HepG2 (cell line): ENCODE results near the gene OPRL1. TPM values are rescaled to one million over a fixed set of nuclear protein-coding genes. Genes with fewer than 3 reads are reported as not detected.

ENCODE experiments used
- ATF1 ChIP-seq: IDR thresholded peaks from 2 replicates; pipeline ENCODE4 v1.6.1; 2016; ENCODE audit warnings: mild to moderate bottlenecking, control low read depth
- CC2D1A ChIP-seq: sonication (generic); formaldehyde crosslinking; IDR thresholded peaks from 2 replicates; pipeline ENCODE4 v1.8.1; 2023; ENCODE audit warnings: mild to moderate bottlenecking, missing genetic modification reagents
- ELF3 ChIP-seq: IDR thresholded peaks from 2 replicates; pipeline ENCODE4 v1.6.1; 2016; ENCODE audit warnings: missing genetic modification reagents, missing compliant biosample characterization
- FOSL2 ChIP-seq: sonication (generic); formaldehyde crosslinking; IDR thresholded peaks from 2 replicates; pipeline ENCODE4 v1.4.0; 2020; ENCODE audit warnings: missing genetic modification reagents
- FOXM1 ChIP-seq: sonication (generic); formaldehyde crosslinking; IDR thresholded peaks from 2 replicates; pipeline ENCODE4 v1.5.0; 2020; ENCODE audit warnings: missing genetic modification reagents
- HHEX ChIP-seq: IDR thresholded peaks from 2 replicates; pipeline ENCODE4 v1.6.1; 2016; ENCODE audit warnings: control low read depth
- HMGA1 ChIP-seq: sonication (generic); formaldehyde crosslinking; conservative IDR thresholded peaks from 2 replicates; pipeline ENCODE4 v1.4.0; 2020; ENCODE audit warnings: missing genetic modification reagents
- JUN ChIP-seq: sonication (generic); formaldehyde crosslinking; IDR thresholded peaks from 2 replicates; pipeline ENCODE4 v1.4.0; 2020; ENCODE audit warnings: mild to moderate bottlenecking, missing genetic modification reagents
- MEIS1 ChIP-seq: sonication (generic); formaldehyde crosslinking; IDR thresholded peaks from 2 replicates; pipeline ENCODE4 v1.9.0; 2021; ENCODE audit warnings: mild to moderate bottlenecking, missing genetic modification reagents, moderate library complexity, borderline replicate concordance
- RAD21 ChIP-seq: fragments of 450-650 bp; formaldehyde crosslinking; IDR thresholded peaks from 2 replicates; pipeline ENCODE4 v1.5.0; 2020; ENCODE audit warnings: mild to moderate bottlenecking
- RARG ChIP-seq: sonication (generic); formaldehyde crosslinking; IDR thresholded peaks from 2 replicates; pipeline ENCODE4 v1.4.0; 2020; ENCODE audit warnings: low read depth, mild to moderate bottlenecking, missing genetic modification reagents
- RBM39 ChIP-seq: fragments of 200-400 bp; formaldehyde crosslinking; IDR thresholded peaks from one replicate; pipeline ENCODE4 v1.6.1; 2018; ENCODE audit warnings: antibody characterized with exemption, mild to moderate bottlenecking, low read depth, low read length; ENCODE audit not compliant: poor library complexity, severe bottlenecking
- SAP130 ChIP-seq: IDR thresholded peaks from 2 replicates; pipeline ENCODE4 v1.6.1; 2016; ENCODE audit warnings: low read depth
- SRY ChIP-seq: sonication (generic); formaldehyde crosslinking; IDR thresholded peaks from 2 replicates; pipeline ENCODE4 v1.8.0; 2022; ENCODE audit warnings: mild to moderate bottlenecking, missing genetic modification reagents
- TBL1XR1 ChIP-seq: fragments of 150-350 bp; IDR thresholded peaks from 2 replicates; pipeline ENCODE4 v1.6.1; 2014; ENCODE audit warnings: borderline replicate concordance, low read length; ENCODE audit not compliant: partially characterized antibody
- ZMYM4 ChIP-seq: sonication (generic); formaldehyde crosslinking; IDR thresholded peaks from 2 replicates; pipeline ENCODE4 v1.8.1; 2023; ENCODE audit warnings: mild to moderate bottlenecking, missing genetic modification reagents
- ZNF101 ChIP-seq: sonication (generic); formaldehyde crosslinking; IDR thresholded peaks from 2 replicates; pipeline ENCODE4 v1.4.0; 2020; ENCODE audit warnings: mild to moderate bottlenecking, low read depth, missing genetic modification reagents, borderline replicate concordance
- ZNF12 ChIP-seq: sonication (generic); formaldehyde crosslinking; IDR thresholded peaks from 2 replicates; pipeline ENCODE4 v1.5.0; 2020; ENCODE audit warnings: missing genetic modification reagents
- ZNF207 ChIP-seq: fragments of 450-650 bp; IDR thresholded peaks from 2 replicates; pipeline ENCODE4 v1.6.1; 2016; ENCODE audit warnings: antibody characterized with exemption, borderline replicate concordance
- ZNF24 ChIP-seq: fragments of 450-650 bp; IDR thresholded peaks from 2 replicates; pipeline ENCODE4 v1.6.1; 2017; ENCODE audit warnings: antibody characterized with exemption, mild to moderate bottlenecking
- ZNF441 ChIP-seq: sonication (generic); formaldehyde crosslinking; IDR thresholded peaks from 2 replicates; pipeline ENCODE4 v1.7.0; 2021; ENCODE audit warnings: missing genetic modification reagents, borderline replicate concordance
- ZNF468 ChIP-seq: sonication (generic); formaldehyde crosslinking; IDR thresholded peaks from 2 replicates; pipeline ENCODE4 v1.8.0; 2022; ENCODE audit warnings: mild to moderate bottlenecking, moderate library complexity, missing genetic modification reagents
- ZNF550 ChIP-seq: sonication (generic); formaldehyde crosslinking; IDR thresholded peaks from 2 replicates; pipeline ENCODE4 v1.4.0; 2020; ENCODE audit warnings: mild to moderate bottlenecking, missing genetic modification reagents, borderline replicate concordance
- ZNF75D ChIP-seq: sonication (generic); formaldehyde crosslinking; IDR thresholded peaks from 2 replicates; pipeline ENCODE4 v1.8.1; 2023; ENCODE audit warnings: missing genetic modification reagents, mild to moderate bottlenecking, borderline replicate concordance
- ZNF780A ChIP-seq: sonication (generic); formaldehyde crosslinking; IDR thresholded peaks from 2 replicates; pipeline ENCODE4 v1.8.0; 2022; ENCODE audit warnings: mild to moderate bottlenecking, missing genetic modification reagents, moderate library complexity
- ZSCAN31 ChIP-seq: sonication (generic); formaldehyde crosslinking; IDR thresholded peaks from 2 replicates; pipeline ENCODE4 v1.5.0; 2020; ENCODE audit warnings: low read depth, mild to moderate bottlenecking, missing genetic modification reagents
- polyA plus RNA-seq, 8 experiments: library from polyadenylated mRNA; depleted of rRNA in 3 of 8; stranded (reverse) in 7 of 8; unstranded in 1 of 8; fragments of >200 nt; fragmentation: Illumina TruSeq in 4 of 8; extraction: Trizol in 4 of 8; gene quantifications; 2 replicates each; pipeline versions ENCODE4 v1.2.1 to v1.2.3, GENCODE V29; 2011 to 2016; ENCODE audit warnings: low read depth in 4 of 8, missing spikeins in 1 of 8, mixed read lengths in 1 of 8; ENCODE audit not compliant: insufficient read depth in 1 of 8
- total RNA-seq, 5 experiments: library from RNA; depleted of rRNA; stranded (reverse); fragments of >200 nt; fragmentation: Illumina TruSeq; extraction: Trizol; gene quantifications; 2 replicates each; pipeline ENCODE4 v1.2.3, GENCODE V29; 2016; ENCODE audit warnings: low read depth in 1 of 5
- TF ChIP-seq, protein P1 (sequence below): sonication (generic); formaldehyde crosslinking; IDR thresholded peaks from 2 replicates; pipeline ENCODE4; 2020; ENCODE audit warnings: missing genetic modification reagents, mild to moderate bottlenecking, borderline replicate concordance
- TF ChIP-seq, protein P2 (sequence below): sonication (generic); formaldehyde crosslinking; IDR thresholded peaks from 2 replicates; pipeline ENCODE4 v1.9.0; 2022; ENCODE audit warnings: missing genetic modification reagents, mild to moderate bottlenecking, borderline replicate concordance

The OPRL1 gene
- total and polyA plus RNA-seq, 2 of the 13 experiments (the other 11 are each of a cell fraction or from before 2014, with no cell fraction given), result 0.35 to 0.71 TPM

- TF ChIP-seq ZNF207 (no peak), ZNF441 (peak; percentile 81; the same call in 1 of the 2 replicates), RAD21 (CRISPR knock-in tag) (peak; percentile 40; the same call in 1 of the 2 replicates), ZNF780A (CRISPR knock-in tag) (no peak), SRY (peak; percentile 98), ZNF24 (no peak), ZNF12 (no peak; the same call in 1 of the 2 replicates), ELF3 (CRISPR knock-in tag) (peak; percentile 75), HMGA1 (CRISPR knock-in tag) (no peak), FOSL2 (CRISPR knock-in tag) (peak; percentile 75), ZNF101 (CRISPR knock-in tag) (no peak), ZSCAN31 (CRISPR knock-in tag) (peak; percentile 93), ZNF550 (peak; percentile 97), ZNF468 (CRISPR knock-in tag) (peak; percentile 19; the same call in 1 of the 2 replicates), ZMYM4 (CRISPR knock-in tag) (peak; percentile 52; the same call in 1 of the 2 replicates), HHEX (CRISPR knock-in tag) (peak; percentile 57), TBL1XR1 (peak; percentile 88), SAP130 (peak; percentile 93), FOXM1 (CRISPR knock-in tag) (no peak; the same call in 1 of the 2 replicates), ATF1 (no peak), MEIS1 (CRISPR knock-in tag) (peak; percentile 74; the same call in 1 of the 2 replicates), CC2D1A (no peak), JUN (CRISPR knock-in tag) (no peak), ZNF75D (no peak), RARG (no peak), RBM39 (peak; percentile 92)
- TF ChIP-seq, protein P1, sequence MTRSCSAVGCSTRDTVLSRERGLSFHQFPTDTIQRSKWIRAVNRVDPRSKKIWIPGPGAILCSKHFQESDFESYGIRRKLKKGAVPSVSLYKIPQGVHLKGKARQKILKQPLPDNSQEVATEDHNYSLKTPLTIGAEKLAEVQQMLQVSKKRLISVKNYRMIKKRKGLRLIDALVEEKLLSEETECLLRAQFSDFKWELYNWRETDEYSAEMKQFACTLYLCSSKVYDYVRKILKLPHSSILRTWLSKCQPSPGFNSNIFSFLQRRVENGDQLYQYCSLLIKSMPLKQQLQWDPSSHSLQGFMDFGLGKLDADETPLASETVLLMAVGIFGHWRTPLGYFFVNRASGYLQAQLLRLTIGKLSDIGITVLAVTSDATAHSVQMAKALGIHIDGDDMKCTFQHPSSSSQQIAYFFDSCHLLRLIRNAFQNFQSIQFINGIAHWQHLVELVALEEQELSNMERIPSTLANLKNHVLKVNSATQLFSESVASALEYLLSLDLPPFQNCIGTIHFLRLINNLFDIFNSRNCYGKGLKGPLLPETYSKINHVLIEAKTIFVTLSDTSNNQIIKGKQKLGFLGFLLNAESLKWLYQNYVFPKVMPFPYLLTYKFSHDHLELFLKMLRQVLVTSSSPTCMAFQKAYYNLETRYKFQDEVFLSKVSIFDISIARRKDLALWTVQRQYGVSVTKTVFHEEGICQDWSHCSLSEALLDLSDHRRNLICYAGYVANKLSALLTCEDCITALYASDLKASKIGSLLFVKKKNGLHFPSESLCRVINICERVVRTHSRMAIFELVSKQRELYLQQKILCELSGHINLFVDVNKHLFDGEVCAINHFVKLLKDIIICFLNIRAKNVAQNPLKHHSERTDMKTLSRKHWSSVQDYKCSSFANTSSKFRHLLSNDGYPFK (CRISPR knock-in tag), result peak; percentile 83; the same call in 1 of the 2 replicates
- TF ChIP-seq, protein P2, sequence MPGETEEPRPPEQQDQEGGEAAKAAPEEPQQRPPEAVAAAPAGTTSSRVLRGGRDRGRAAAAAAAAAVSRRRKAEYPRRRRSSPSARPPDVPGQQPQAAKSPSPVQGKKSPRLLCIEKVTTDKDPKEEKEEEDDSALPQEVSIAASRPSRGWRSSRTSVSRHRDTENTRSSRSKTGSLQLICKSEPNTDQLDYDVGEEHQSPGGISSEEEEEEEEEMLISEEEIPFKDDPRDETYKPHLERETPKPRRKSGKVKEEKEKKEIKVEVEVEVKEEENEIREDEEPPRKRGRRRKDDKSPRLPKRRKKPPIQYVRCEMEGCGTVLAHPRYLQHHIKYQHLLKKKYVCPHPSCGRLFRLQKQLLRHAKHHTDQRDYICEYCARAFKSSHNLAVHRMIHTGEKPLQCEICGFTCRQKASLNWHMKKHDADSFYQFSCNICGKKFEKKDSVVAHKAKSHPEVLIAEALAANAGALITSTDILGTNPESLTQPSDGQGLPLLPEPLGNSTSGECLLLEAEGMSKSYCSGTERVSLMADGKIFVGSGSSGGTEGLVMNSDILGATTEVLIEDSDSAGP (CRISPR knock-in tag), result peak; percentile 92; the same call in 1 of the 2 replicates
Measured at GRCh38 chr20:64062596-64063388, 17.1 kb upstream of the OPRL1 start, which contains the start of gene TCEA2 (continued).
